Naive thymus-derived CD4-positive, alpha-beta T cell (primary cell): Measurements from ENCODE around the gene IP6K3. TPM values are rescaled to one million over a fixed set of nuclear protein-coding genes. Genes with fewer than 3 reads are reported as not detected.

Experiments
- ATAC-seq: fragments of 150-1000 bp; cut with Tn5 transposase; 2 replicates; pipeline ENCODE4 v1.10.0; 2021; ENCODE audit warnings: mild to moderate bottlenecking, moderate library complexity
- CTCF ChIA-PET: fragments of 350-600 bp; sonication (Branson Sonifier 250); formaldehyde crosslinking; loops from one replicate; lab custom pipeline; 2021; ENCODE audit warnings: antibody characterized with exemption; lab: Charles Lee
- POLR2A ChIA-PET: fragments of 350-600 bp; sonication (Branson Sonifier 250); formaldehyde crosslinking; loops from one replicate; lab custom pipeline; 2021; ENCODE audit warnings: antibody characterized with exemption, inconsistent platforms; lab: Charles Lee
- DNase-seq, 9 donors: peaks; one replicate each; pipeline versions ENCODE4 v3.0.0 to v3.0.0-alpha.2; 2020 to 2022; ENCODE audit warnings: mixed read lengths in 1 of 9
- H3K27ac ChIP-seq: one replicate; pipeline ENCODE4 v1.7.0; 2013; ENCODE audit warnings: mild to moderate bottlenecking, low read depth, low read length, moderate library complexity
- H3K27me3 ChIP-seq, 2 donors: one replicate each; pipeline ENCODE4 v1.7.0; 2013; ENCODE audit warnings: low read length in 2 of 2, mild to moderate bottlenecking in 2 of 2, moderate library complexity in 2 of 2; ENCODE audit not compliant: control insufficient read depth in 2 of 2, insufficient read depth in 2 of 2
- H3K36me3 ChIP-seq, 3 experiments: 1 replicate in 2 of 3; 2 replicates in 1 of 3; pipeline ENCODE4 v1.7.0; 2013; ENCODE audit warnings: low read length in 3 of 3, mild to moderate bottlenecking in 3 of 3, moderate library complexity in 1 of 3; ENCODE audit not compliant: insufficient read depth in 3 of 3, control insufficient read depth in 2 of 3
- H3K4me1 ChIP-seq, 2 donors: one replicate each; pipeline ENCODE4 v1.7.0; 2013; ENCODE audit warnings: low read length in 2 of 2, mild to moderate bottlenecking in 2 of 2, moderate library complexity in 1 of 2; ENCODE audit not compliant: control insufficient read depth in 2 of 2, insufficient read depth in 2 of 2
- H3K4me3 ChIP-seq: 2 replicates; pipeline ENCODE4 v1.7.0; 2013; ENCODE audit warnings: mild to moderate bottlenecking, low read length
- H3K9me3 ChIP-seq, 3 experiments: 1 replicate in 2 of 3; 2 replicates in 1 of 3; pipeline ENCODE4 v1.7.0; 2013; ENCODE audit warnings: low read length in 3 of 3; ENCODE audit not compliant: control insufficient read depth in 2 of 3
- H3K27ac Mint-ChIP-seq, 9 donors: one replicate each; pipeline ENCODE4 v1.8.0; 2020 to 2022; ENCODE audit warnings: mixed read lengths in 9 of 9, mild to moderate bottlenecking in 8 of 9, moderate library complexity in 5 of 9, inconsistent platforms in 2 of 9
- H3K27me3 Mint-ChIP-seq, 5 donors: one replicate each; pipeline ENCODE4 v1.8.0; 2021 to 2022; ENCODE audit warnings: mixed read lengths in 5 of 5, mild to moderate bottlenecking in 1 of 5
- H3K36me3 Mint-ChIP-seq, 5 donors: one replicate each; pipeline ENCODE4 v1.8.0; 2020 to 2022; ENCODE audit warnings: mixed read lengths in 5 of 5, mild to moderate bottlenecking in 3 of 5, inconsistent platforms in 1 of 5
- H3K4me1 Mint-ChIP-seq, 7 donors: one replicate each; pipeline ENCODE4 v1.8.0; 2020 to 2022; ENCODE audit warnings: mixed read lengths in 7 of 7, mild to moderate bottlenecking in 3 of 7, inconsistent platforms in 1 of 7
- H3K4me3 Mint-ChIP-seq, 10 donors: one replicate each; pipeline ENCODE4 v1.8.0; 2020 to 2022; ENCODE audit warnings: mild to moderate bottlenecking in 10 of 10, mixed read lengths in 10 of 10, moderate library complexity in 6 of 10, inconsistent platforms in 2 of 10
- H3K9me3 Mint-ChIP-seq, 11 donors: one replicate each; pipeline ENCODE4 v1.8.0; 2020 to 2022; ENCODE audit warnings: mixed read lengths in 11 of 11, mild to moderate bottlenecking in 4 of 11, inconsistent platforms in 1 of 11, moderate library complexity in 1 of 11
- intact Hi-C, 2 donors: fragments of 100-400 bp; cut with micrococcal nuclease; formaldehyde crosslinking; loops; one replicate each; pipeline ENCODE4 v1.15.1; 2023
- polyA plus RNA-seq, 2 donors: library from polyadenylated mRNA; unstranded; fragments of 300-500 nt; fragmentation: Illumina TruSeq; gene quantifications; one replicate each; pipeline ENCODE4 v1.2.3, GENCODE V29; 2021
- total RNA-seq, 6 experiments: library from RNA in 5 of 6; stranded (reverse) in 5 of 6; gene quantifications; 1 replicate in 5 of 6; 2 replicates in 1 of 6; pipeline ENCODE4 v1.2.3 and lab custom pipeline; 2021 to 2026

Gene IP6K3
- total and polyA plus RNA-seq, 7 experiments from 2014 or later = not detected

GRCh38 chr6:33754222-33754621 lies 7.5 kb upstream of the IP6K3 start:
- H3K27ac Mint-ChIP-seq = no peak overlapping the region
- no peak overlapping the region for H3K27ac ChIP-seq
- ChIA-PET POLR2A (no interaction called here), CTCF (interaction anchor here (1.2 kb wide), 1 partner anchor 10 kb away, joined by 4 read pairs; no protein-coding TSS in a partner anchor)
- H3K36me3 Mint-ChIP-seq = no peaks in the 10 kb centered on the region
- H3K9me3 ChIP-seq = no peaks in the 10 kb centered on the region
- intact Hi-C loops = no loop called here
- H3K4me3 Mint-ChIP-seq = no peak overlapping the region
- no peaks in the 10 kb centered on the region for H3K27me3 ChIP-seq
- no peak for DNase-seq
- no peak overlapping the region for H3K4me3 ChIP-seq
- H3K36me3 ChIP-seq = no peaks in the 10 kb centered on the region
- H3K27me3 Mint-ChIP-seq = peaks cover 0 to 2% (median 0%) of the 10 kb centered on the region in 5 donors
- H3K4me1 Mint-ChIP-seq = no peaks in the 10 kb centered on the region
- no peaks in the 10 kb centered on the region for H3K4me1 ChIP-seq
- peaks cover 0 to 1% (median 0%) of the 10 kb centered on the region in 11 donors for H3K9me3 Mint-ChIP-seq
- no peak for ATAC-seq

- DNase-seq = no peak
- ChIA-PET POLR2A (no interaction called here), CTCF (no interaction called here)
- Mint-ChIP-seq H3K27ac (no peak overlapping the region), H3K36me3 (no peaks in the 10 kb centered on the region), H3K4me3 (no peak overlapping the region), H3K9me3 (peaks cover 0 to 1% (median 0%) of the 10 kb centered on the region in 11 donors), H3K4me1 (no peaks in the 10 kb centered on the region), H3K27me3 (peaks cover 0 to 4% (median 0%) of the 10 kb centered on the region in 5 donors)
- intact Hi-C loops = no loop called here
- no peaks in the 10 kb centered on the region for H3K27me3 ChIP-seq
- no peak overlapping the region for H3K27ac ChIP-seq
- H3K4me1 ChIP-seq = no peaks in the 10 kb centered on the region
- H3K36me3 ChIP-seq = no peaks in the 10 kb centered on the region
- H3K9me3 ChIP-seq = no peaks in the 10 kb centered on the region
- no peak overlapping the region for H3K4me3 ChIP-seq
- no peak for ATAC-seq
Measured at GRCh38 chr6:33752646-33753015, 5.9 kb upstream of the IP6K3 start.

GRCh38 chr6:33751771-33752645 lies 5.3 kb upstream of the IP6K3 start:
- Mint-ChIP-seq H3K4me3 (no peak overlapping the region), H3K4me1 (no peaks in the 10 kb centered on the region), H3K9me3 (no peaks in the 10 kb centered on the region), H3K27me3 (peaks cover 0 to 6% (median 0%) of the 10 kb centered on the region in 5 donors), H3K27ac (no peak overlapping the region), H3K36me3 (no peaks in the 10 kb centered on the region)
- intact Hi-C loops = no loop called here
- CTCF ChIA-PET = interaction anchor here (1.8 kb wide), 1 partner anchor 9 kb away, joined by 4 read pairs; no protein-coding TSS in a partner anchor
- POLR2A ChIA-PET = no interaction called here
- no peak for DNase-seq
- no peak for ATAC-seq
- no peaks in the 10 kb centered on the region for H3K9me3 ChIP-seq
- H3K4me1 ChIP-seq = no peaks in the 10 kb centered on the region
- H3K4me3 ChIP-seq = no peak overlapping the region
- H3K27ac ChIP-seq = no peak overlapping the region
- no peaks in the 10 kb centered on the region for H3K27me3 ChIP-seq
- no peaks in the 10 kb centered on the region for H3K36me3 ChIP-seq

- Histone ChIP-seq H3K36me3 (no peaks in the 10 kb centered on the region), H3K9me3 (no peaks in the 10 kb centered on the region), H3K27ac (no peak overlapping the region), H3K27me3 (no peaks in the 10 kb centered on the region), H3K4me1 (no peaks in the 10 kb centered on the region), H3K4me3 (no peak overlapping the region)
- H3K27ac Mint-ChIP-seq = peak overlapping the region in 2 of 9 donors; percentile 26 to 55
- H3K36me3 Mint-ChIP-seq = no peaks in the 10 kb centered on the region
- peaks cover 0 to 6% (median 0%) of the 10 kb centered on the region in 5 donors for H3K27me3 Mint-ChIP-seq
- no peaks in the 10 kb centered on the region for H3K9me3 Mint-ChIP-seq
- ATAC-seq (no peak), DNase-seq (no peak)
- POLR2A ChIA-PET = no interaction called here
- intact Hi-C loops = no loop called here
- no peaks in the 10 kb centered on the region for H3K4me1 Mint-ChIP-seq
- no peak overlapping the region for H3K4me3 Mint-ChIP-seq
- CTCF ChIA-PET = interaction anchor here (1.2 to 1.8 kb wide), 2 partner anchors 7 to 13 kb away, joined by 4 read pairs; no protein-coding TSS in a partner anchor
Measured at GRCh38 chr6:33750244-33750991, 3.7 kb upstream of the IP6K3 start.

GRCh38 chr6:33749401-33749800 lies 2.7 kb upstream of the IP6K3 start:
- Histone ChIP-seq H3K27me3 (no peaks in the 10 kb centered on the region), H3K36me3 (no peaks in the 10 kb centered on the region), H3K4me1 (no peaks in the 10 kb centered on the region), H3K4me3 (no peak overlapping the region), H3K9me3 (no peaks in the 10 kb centered on the region), H3K27ac (no peak overlapping the region)
- intact Hi-C loops = no loop called here
- DNase-seq (no peak), ATAC-seq (no peak)
- CTCF ChIA-PET = no interaction called here
- H3K27me3 Mint-ChIP-seq = peaks cover 0 to 6% (median under 1%) of the 10 kb centered on the region in 5 donors
- no peaks in the 10 kb centered on the region for H3K9me3 Mint-ChIP-seq
- H3K4me3 Mint-ChIP-seq = no peak overlapping the region
- no peaks in the 10 kb centered on the region for H3K36me3 Mint-ChIP-seq
- POLR2A ChIA-PET = no interaction called here
- peaks cover 0 to 1% (median under 1%) of the 10 kb centered on the region in 7 donors for H3K4me1 Mint-ChIP-seq
- H3K27ac Mint-ChIP-seq = no peak overlapping the region

GRCh38 chr6:33748841-33749240 lies 2.1 kb upstream of the IP6K3 start:
- H3K4me1 Mint-ChIP-seq = peaks cover 0 to 5% (median 4%) of the 10 kb centered on the region in 7 donors
- no peak overlapping the region for H3K27ac Mint-ChIP-seq
- no peak overlapping the region for H3K4me3 Mint-ChIP-seq
- intact Hi-C loops = no loop called here
- H3K27me3 Mint-ChIP-seq = peaks cover 0 to 11% (median 5%) of the 10 kb centered on the region in 5 donors
- CTCF ChIA-PET = no interaction called here
- no peaks in the 10 kb centered on the region for H3K36me3 ChIP-seq
- no peak overlapping the region for H3K4me3 ChIP-seq
- no peak overlapping the region for H3K27ac ChIP-seq
- H3K4me1 ChIP-seq = no peaks in the 10 kb centered on the region
- DNase-seq = no peak
- no peaks in the 10 kb centered on the region for H3K27me3 ChIP-seq
- no peaks in the 10 kb centered on the region for H3K9me3 Mint-ChIP-seq
- ATAC-seq = no peak
- no peaks in the 10 kb centered on the region for H3K9me3 ChIP-seq
- no peaks in the 10 kb centered on the region for H3K36me3 Mint-ChIP-seq
- POLR2A ChIA-PET = no interaction called here
